Natural killer cell (primary cell): ENCODE results near the gene UPK1A. TPM values are rescaled to one million over a fixed set of nuclear protein-coding genes. Genes with fewer than 3 reads are reported as not detected.
"Not testable (repeated sequence)": the region's sequence is repeated elsewhere in the genome, so short reads cannot be mapped to it uniquely, and the experiment has no call there.

ENCODE experiments used
- ATAC-seq, 3 donors: fragments of 150-1000 bp in 2 of 3; fragments of 200-7000 bp in 1 of 3; cut with Tn5 transposase; 1 replicate in 1 of 3; 2 replicates in 2 of 3; pipeline ENCODE4 v1.10.0; 2021; ENCODE audit warnings: mild to moderate bottlenecking in 2 of 3, moderate library complexity in 2 of 3
- DNase-seq, 2 donors: peaks; one replicate each; pipeline versions ENCODE4 v3.0.0 to v3.0.0-alpha.2; 2013 to 2021; ENCODE audit warnings: mixed read lengths in 1 of 2
- H3K27ac ChIP-seq: one replicate; pipeline ENCODE4 v1.5.1; 2013; ENCODE audit warnings: mild to moderate bottlenecking, low read length
- H3K27me3 ChIP-seq: one replicate; pipeline ENCODE4 v1.6.1; 2013; ENCODE audit warnings: low read length; ENCODE audit not compliant: control insufficient read depth, insufficient read depth
- H3K36me3 ChIP-seq: one replicate; pipeline ENCODE4 v1.6.1; 2013; ENCODE audit warnings: low read length; ENCODE audit not compliant: control insufficient read depth, insufficient read depth
- H3K4me1 ChIP-seq: one replicate; pipeline ENCODE4 v1.6.1; 2013; ENCODE audit warnings: low read length; ENCODE audit not compliant: control insufficient read depth, insufficient read depth
- H3K4me3 ChIP-seq: one replicate; pipeline ENCODE4 v1.5.1; 2013; ENCODE audit warnings: low read length
- H3K9me3 ChIP-seq: one replicate; pipeline ENCODE4 v1.6.1; 2013; ENCODE audit warnings: low read length; ENCODE audit not compliant: control insufficient read depth, insufficient read depth
- H3K27ac Mint-ChIP-seq, 2 donors: one replicate each; pipeline ENCODE4 v1.8.0; 2022; ENCODE audit warnings: mild to moderate bottlenecking in 2 of 2, mixed read lengths in 2 of 2, moderate library complexity in 1 of 2
- H3K27me3 Mint-ChIP-seq, 2 donors: one replicate each; pipeline ENCODE4 v1.8.0; 2022; ENCODE audit warnings: low read depth in 2 of 2, mixed read lengths in 2 of 2
- H3K36me3 Mint-ChIP-seq: one replicate; pipeline ENCODE4 v1.8.0; 2022; ENCODE audit warnings: mixed read lengths
- H3K4me1 Mint-ChIP-seq, 2 donors: one replicate each; pipeline ENCODE4 v1.8.0; 2022; ENCODE audit warnings: mixed read lengths in 2 of 2
- H3K4me3 Mint-ChIP-seq: one replicate; pipeline ENCODE4 v1.8.0; 2022; ENCODE audit warnings: mild to moderate bottlenecking, moderate library complexity, mixed read lengths
- H3K9me3 Mint-ChIP-seq, 2 donors: one replicate each; pipeline ENCODE4 v1.8.0; 2022; ENCODE audit warnings: mixed read lengths in 2 of 2
- WGBS: methylation state at CpG from one replicate; pipeline ENCODE4 v1.1.7; 2013; ENCODE audit warnings: missing lambda C conversion rate; ENCODE audit not compliant: insufficient coverage; 5-methylcytosine and 5-hydroxymethylcytosine counted together
- intact Hi-C: fragments of 100-400 bp; cut with micrococcal nuclease; formaldehyde crosslinking; loops from one replicate; pipeline ENCODE4 v1.14.2; 2022
- total RNA-seq, 4 donors: library from RNA; stranded (reverse); fragments of 120-200 nt in 1 of 4; gene quantifications; one replicate each; pipeline versions ENCODE4 v1.2.3 to v1.2.4, GENCODE V29; 2013 to 2022
- TF ChIP-seq, protein P1 (sequence below): fragments of 200-600 bp; IDR thresholded peaks from one replicate; pipeline ENCODE4 v1.8.0; 2022; ENCODE audit warnings: antibody characterized with exemption

UPK1A gene
- total RNA-seq, 3 donors from 2014 or later (not counting 1 experiment from before 2014, with no cell fraction given) = not detected

DNA sequence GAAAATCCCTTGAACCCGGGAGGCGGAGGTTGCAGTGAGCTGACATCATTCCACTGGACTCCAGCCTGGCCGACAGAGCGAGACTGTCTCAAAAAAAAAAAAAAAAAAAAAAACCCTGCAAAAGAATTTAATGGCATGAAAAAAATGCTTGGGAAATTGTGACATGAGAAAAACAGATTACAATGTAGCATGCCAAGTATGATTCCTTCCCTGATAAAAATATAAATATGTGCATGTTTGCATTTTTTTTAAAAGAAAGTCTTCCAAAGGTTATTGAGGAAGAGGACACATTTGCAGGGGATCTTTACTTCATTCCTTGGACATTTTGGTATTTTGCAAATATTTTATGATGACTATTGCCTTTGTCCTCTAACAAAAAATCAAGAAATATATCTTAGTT lies 23.5 kb downstream of the UPK1A start:
- Histone ChIP-seq H3K9me3 (no peaks in the 10 kb centered on the region), H3K4me3 (no peak overlapping the region), H3K36me3 (no peaks in the 10 kb centered on the region), H3K4me1 (no peaks in the 10 kb centered on the region), H3K27ac (no peak overlapping the region), H3K27me3 (no peaks in the 10 kb centered on the region)
- no peak overlapping the region for H3K4me3 Mint-ChIP-seq
- H3K36me3 Mint-ChIP-seq = no peaks in the 10 kb centered on the region
- WGBS = 100% methylated on average over 2 of the region's 4 CpGs
- H3K4me1 Mint-ChIP-seq = no peaks in the 10 kb centered on the region
- H3K27ac Mint-ChIP-seq = no peak overlapping the region
- no peaks in the 10 kb centered on the region for H3K9me3 Mint-ChIP-seq
- ATAC-seq = no peak
- intact Hi-C loops = no loop called here
- no peaks in the 10 kb centered on the region for H3K27me3 Mint-ChIP-seq
- DNase-seq = no peak
- TF ChIP-seq, protein P1, sequence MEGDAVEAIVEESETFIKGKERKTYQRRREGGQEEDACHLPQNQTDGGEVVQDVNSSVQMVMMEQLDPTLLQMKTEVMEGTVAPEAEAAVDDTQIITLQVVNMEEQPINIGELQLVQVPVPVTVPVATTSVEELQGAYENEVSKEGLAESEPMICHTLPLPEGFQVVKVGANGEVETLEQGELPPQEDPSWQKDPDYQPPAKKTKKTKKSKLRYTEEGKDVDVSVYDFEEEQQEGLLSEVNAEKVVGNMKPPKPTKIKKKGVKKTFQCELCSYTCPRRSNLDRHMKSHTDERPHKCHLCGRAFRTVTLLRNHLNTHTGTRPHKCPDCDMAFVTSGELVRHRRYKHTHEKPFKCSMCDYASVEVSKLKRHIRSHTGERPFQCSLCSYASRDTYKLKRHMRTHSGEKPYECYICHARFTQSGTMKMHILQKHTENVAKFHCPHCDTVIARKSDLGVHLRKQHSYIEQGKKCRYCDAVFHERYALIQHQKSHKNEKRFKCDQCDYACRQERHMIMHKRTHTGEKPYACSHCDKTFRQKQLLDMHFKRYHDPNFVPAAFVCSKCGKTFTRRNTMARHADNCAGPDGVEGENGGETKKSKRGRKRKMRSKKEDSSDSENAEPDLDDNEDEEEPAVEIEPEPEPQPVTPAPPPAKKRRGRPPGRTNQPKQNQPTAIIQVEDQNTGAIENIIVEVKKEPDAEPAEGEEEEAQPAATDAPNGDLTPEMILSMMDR = no peak

GRCh38 chr19:35691106-35691505 lies 24.8 kb downstream of the UPK1A start:
- H3K27me3 ChIP-seq, H3K4me1 Mint-ChIP-seq, H3K36me3 ChIP-seq, ATAC-seq, H3K9me3 Mint-ChIP-seq, H3K4me3 Mint-ChIP-seq, H3K4me3 ChIP-seq, intact Hi-C loops, H3K36me3 Mint-ChIP-seq, H3K27me3 Mint-ChIP-seq, H3K9me3 ChIP-seq, DNase-seq, H3K27ac ChIP-seq, H3K27ac Mint-ChIP-seq, H3K4me1 ChIP-seq: not testable (repeated sequence)
- 92% methylated on average over 37 of the region's 37 CpGs for WGBS

DNA sequence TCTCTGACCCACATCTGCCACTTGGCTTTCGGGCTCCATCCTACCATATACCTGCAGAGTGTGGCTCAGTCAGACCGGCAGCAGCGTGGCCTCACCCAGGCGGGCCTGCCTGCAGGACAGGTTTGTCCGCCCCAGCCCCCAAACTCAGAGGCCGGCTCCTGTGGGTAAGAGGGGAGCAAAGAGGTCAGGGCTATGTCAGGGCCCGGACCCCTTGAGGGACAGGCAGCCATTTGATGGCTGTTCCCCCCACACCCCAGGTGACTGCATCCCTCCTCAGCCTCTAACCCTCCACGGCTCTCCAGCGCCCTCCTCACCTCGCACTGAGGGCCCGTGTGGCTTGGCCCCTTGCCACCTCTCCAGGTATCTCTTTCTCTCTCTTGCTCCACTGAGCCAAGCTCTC lies 25.7 kb downstream of the UPK1A start:
- H3K9me3 ChIP-seq = no peaks in the 10 kb centered on the region
- H3K36me3 Mint-ChIP-seq = no peaks in the 10 kb centered on the region
- no peak overlapping the region for H3K27ac Mint-ChIP-seq
- 87% methylated on average over 10 of the region's 11 CpGs for WGBS
- no peaks in the 10 kb centered on the region for H3K4me1 Mint-ChIP-seq
- no peaks in the 10 kb centered on the region for H3K27me3 Mint-ChIP-seq
- no peaks in the 10 kb centered on the region for H3K4me1 ChIP-seq
- ATAC-seq (no peak), DNase-seq (no peak)
- no peak overlapping the region for H3K4me3 ChIP-seq
- no peaks in the 10 kb centered on the region for H3K27me3 ChIP-seq
- intact Hi-C loops = loop anchor here (2.0 kb wide), 1 partner anchor 129 kb away; no protein-coding TSS in a partner anchor
- TF ChIP-seq, protein P1 = no peak
- no peak overlapping the region for H3K4me3 Mint-ChIP-seq
- no peaks in the 10 kb centered on the region for H3K36me3 ChIP-seq
- no peaks in the 10 kb centered on the region for H3K9me3 Mint-ChIP-seq
- H3K27ac ChIP-seq = no peak overlapping the region

DNA sequence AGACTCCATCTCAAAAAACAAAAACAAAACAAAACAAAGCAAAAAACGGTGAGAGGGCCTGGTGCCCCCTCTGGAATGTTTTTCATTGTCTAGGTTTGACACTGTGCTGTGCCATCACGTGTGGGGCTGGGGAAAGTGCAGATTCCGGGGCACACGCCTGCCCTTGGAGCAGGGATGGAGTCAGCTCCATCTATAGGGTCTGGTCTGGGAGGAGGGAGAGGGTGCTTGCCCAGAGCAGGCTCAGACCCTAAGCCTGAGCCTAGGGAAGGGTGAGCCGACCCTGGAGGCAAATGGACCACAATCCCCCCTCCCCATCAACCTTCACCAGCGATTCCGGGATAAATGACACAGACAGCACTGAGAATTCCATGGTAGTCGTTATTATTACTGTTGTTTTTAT lies 27.1 kb downstream of the UPK1A start:
- no peak overlapping the region for H3K27ac ChIP-seq
- no peak overlapping the region for H3K4me3 Mint-ChIP-seq
- no peaks in the 10 kb centered on the region for H3K27me3 ChIP-seq
- H3K36me3 ChIP-seq = no peaks in the 10 kb centered on the region
- H3K9me3 ChIP-seq = no peaks in the 10 kb centered on the region
- 17% methylated on average over 6 of the region's 8 CpGs for WGBS
- TF ChIP-seq, protein P1 = no peak
- no peaks in the 10 kb centered on the region for H3K4me1 ChIP-seq
- no peaks in the 10 kb centered on the region for H3K9me3 Mint-ChIP-seq
- H3K27me3 Mint-ChIP-seq = no peaks in the 10 kb centered on the region
- DNase-seq = no peak
- peak in 1 of 3 donors; percentile 9 for ATAC-seq
- no peaks in the 10 kb centered on the region for H3K4me1 Mint-ChIP-seq
- intact Hi-C loops = loop anchor here (1.0 to 2.0 kb wide), 3 partner anchors 24 to 238 kb away; no protein-coding TSS in a partner anchor
- H3K4me3 ChIP-seq = no peak overlapping the region
- H3K27ac Mint-ChIP-seq = no peak overlapping the region
- H3K36me3 Mint-ChIP-seq = no peaks in the 10 kb centered on the region
